MG63 (cell line): Measurements from ENCODE around the gene BZW2. TPM values are rescaled to one million over a fixed set of nuclear protein-coding genes. Genes with fewer than 3 reads are reported as not detected.

ENCODE experiments used
- DNase-seq: peaks from one replicate; pipeline ENCODE4 v3.0.0-alpha.2; 2020
- H3K27me3 ChIP-seq: fragments of 250-450 bp; sonication (Bioruptor Pico); 2 replicates; pipeline ENCODE4 v1.5.1; 2020; ENCODE audit warnings: mild to moderate bottlenecking, moderate library complexity
- H3K36me3 ChIP-seq: fragments of 250-450 bp; sonication (Bioruptor Pico); 2 replicates; pipeline ENCODE4 v1.5.1; 2020; ENCODE audit warnings: mild to moderate bottlenecking, moderate library complexity
- H3K4me3 ChIP-seq: fragments of 250-450 bp; sonication (Bioruptor Pico); 2 replicates; pipeline ENCODE4 v1.5.1; 2020; ENCODE audit warnings: mild to moderate bottlenecking, moderate library complexity
- H3K9me3 ChIP-seq: fragments of 250-450 bp; sonication (Bioruptor Pico); 2 replicates; pipeline ENCODE4 v1.5.1; 2020; ENCODE audit warnings: mild to moderate bottlenecking, moderate library complexity
- total RNA-seq: library from RNA; depleted of rRNA; stranded (reverse); fragments of >200 nt; shearing (Covaris generic); gene quantifications from 2 replicates; pipeline ENCODE4 v1.2.3, GENCODE V29; 2014; ENCODE audit warnings: low replicate concordance

Gene BZW2
- total RNA-seq, 1 experiment from 2014 or later, result 120 TPM

DNA sequence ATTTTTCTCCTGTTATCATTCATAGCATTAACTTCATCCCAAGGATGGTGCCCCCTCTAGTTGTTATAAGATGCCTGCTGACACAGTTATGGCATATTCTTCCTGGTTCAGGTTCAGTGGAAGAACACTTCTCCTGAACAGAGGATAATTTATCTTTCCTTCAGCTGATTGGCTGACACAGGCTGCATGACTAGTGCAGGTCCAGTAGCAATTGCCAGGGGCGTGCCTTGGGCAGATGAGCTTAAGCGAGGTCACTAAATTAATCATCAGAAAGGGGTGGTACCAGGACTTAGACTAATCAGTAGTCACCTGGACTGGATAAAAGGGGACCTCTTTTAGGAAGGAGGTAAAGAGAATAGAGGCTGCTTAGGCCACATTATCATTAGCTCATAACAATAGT is 42.3 kb downstream of the BZW2 start:
- H3K36me3 ChIP-seq, result peaks cover 72% of the 10 kb centered on the region

DNA sequence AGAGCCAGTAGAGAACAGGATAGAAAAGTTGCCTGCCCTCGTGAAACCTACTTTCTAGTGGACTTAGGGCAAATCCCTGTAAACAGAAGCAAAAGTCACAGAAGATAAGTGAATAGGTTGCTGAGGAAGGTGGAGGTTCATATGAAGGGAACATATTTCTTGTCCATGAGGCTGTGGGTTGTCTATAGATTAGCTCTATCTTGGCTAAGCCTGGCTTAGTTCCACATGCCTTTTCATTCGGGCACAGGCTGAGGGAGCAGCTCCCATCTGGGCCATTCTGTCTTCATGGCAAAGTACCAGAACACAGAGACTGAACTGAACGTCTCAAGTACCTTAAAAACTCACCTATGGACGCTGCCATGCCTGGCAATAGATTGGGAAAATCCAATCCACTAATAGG is 45.3 kb downstream of the BZW2 start:
- Histone ChIP-seq H3K27me3 (no peaks in the 10 kb centered on the region), H3K36me3 (peaks cover 73% of the 10 kb centered on the region), H3K4me3 (no peak overlapping the region), H3K9me3 (no peaks in the 10 kb centered on the region)
- DNase-seq, result no peak

More for the DNA sequence above, 42.3 kb downstream of the BZW2 start:
- Histone ChIP-seq H3K9me3 (no peaks in the 10 kb centered on the region), H3K27me3 (no peaks in the 10 kb centered on the region), H3K4me3 (no peak overlapping the region)
- DNase-seq, result peak; percentile 39

DNA sequence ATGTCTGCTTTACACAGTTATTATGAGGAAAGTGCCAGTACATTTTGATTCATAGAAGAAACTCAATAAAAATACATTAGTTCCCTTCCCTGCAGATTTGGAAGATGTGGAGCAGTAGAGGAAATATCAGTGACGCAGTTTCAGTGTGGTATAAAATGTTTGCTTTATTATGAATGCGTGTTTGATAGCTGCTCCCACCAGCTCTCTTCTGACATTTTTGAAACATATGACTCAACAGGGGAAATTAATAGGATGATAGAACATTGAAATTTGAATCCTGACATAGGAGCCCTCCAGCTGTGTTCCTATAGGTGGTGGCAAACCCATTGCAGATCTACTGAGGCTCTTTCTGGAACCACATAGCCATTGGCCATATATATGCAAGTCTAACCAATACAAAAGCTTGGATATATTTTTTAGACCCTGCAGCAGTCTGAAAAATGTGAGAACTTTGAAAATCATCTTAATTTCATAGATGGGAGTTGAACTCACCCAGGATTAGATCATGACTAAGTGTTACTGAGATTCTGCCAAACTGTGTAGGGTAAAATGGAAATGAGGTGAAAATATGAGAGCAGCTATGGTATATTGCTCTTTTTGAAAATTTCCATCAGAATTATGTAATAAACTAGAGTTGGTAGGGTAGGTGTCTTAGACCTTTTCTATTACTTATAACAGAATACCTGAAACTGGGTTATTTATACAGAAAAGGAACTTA is 47.8 kb downstream of the BZW2 start:
- H3K27me3 ChIP-seq, result no peaks in the 10 kb centered on the region
- H3K9me3 ChIP-seq, result no peaks in the 10 kb centered on the region
- no peak for DNase-seq
- no peak overlapping the region for H3K4me3 ChIP-seq
- H3K36me3 ChIP-seq, result peaks cover 77% of the 10 kb centered on the region

DNA sequence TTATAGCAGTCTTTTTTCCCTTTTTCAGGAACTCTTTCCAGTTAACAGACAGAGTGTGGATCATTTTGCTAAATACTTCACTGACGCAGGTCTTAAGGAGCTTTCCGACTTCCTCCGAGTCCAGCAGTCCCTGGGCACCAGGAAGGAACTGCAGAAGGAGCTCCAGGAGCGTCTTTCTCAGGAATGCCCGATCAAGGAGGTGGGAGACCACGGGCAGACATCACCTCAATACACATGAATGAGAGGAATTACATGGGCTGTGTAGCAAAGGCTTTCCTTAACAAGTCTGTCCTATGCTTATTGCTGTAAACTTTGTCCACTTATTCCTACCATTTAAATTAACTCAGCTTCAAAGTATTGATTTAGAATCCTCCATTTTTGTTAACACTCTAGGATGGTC is 48.8 kb downstream of the BZW2 start:
- peaks cover 82% of the 10 kb centered on the region for H3K36me3 ChIP-seq
- H3K27me3 ChIP-seq, result no peaks in the 10 kb centered on the region
- no peak for DNase-seq

DNA sequence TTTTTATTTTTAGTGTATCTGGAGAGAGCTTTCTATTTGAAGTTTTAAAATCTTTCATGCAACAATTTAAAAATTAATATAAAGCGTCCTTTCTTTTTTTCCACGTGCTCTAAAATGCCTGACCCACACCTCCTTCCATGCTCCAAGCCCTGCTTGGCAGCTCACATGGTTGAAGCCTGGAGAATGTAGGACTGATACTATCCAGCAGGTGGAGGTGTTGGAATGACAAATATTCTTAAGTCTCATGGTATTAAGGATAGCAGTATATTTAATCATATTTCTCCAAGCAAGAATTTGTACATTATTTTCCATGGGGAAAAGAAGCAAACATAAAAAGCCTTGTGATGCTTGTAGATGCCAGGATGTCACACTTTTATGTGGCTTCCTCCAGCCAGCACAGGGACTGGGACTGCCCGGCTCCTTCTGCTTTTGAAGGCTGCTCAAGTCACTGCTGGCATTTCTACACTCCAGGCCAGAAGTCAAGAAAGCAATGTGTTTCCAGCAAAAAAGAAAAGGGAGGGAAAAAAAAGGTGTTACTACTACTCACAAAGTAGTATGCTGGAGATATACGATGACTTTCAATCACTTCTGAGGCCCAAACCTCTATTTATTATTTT is 49.7 kb downstream of the BZW2 start:
- DNase-seq, result peak; percentile 3
- Histone ChIP-seq H3K27me3 (no peaks in the 10 kb centered on the region), H3K36me3 (peaks cover 84% of the 10 kb centered on the region), H3K4me3 (no peak overlapping the region), H3K9me3 (no peaks in the 10 kb centered on the region)

More for the DNA sequence above, 48.8 kb downstream of the BZW2 start:
- no peaks in the 10 kb centered on the region for H3K9me3 ChIP-seq
- no peak overlapping the region for H3K4me3 ChIP-seq

DNA sequence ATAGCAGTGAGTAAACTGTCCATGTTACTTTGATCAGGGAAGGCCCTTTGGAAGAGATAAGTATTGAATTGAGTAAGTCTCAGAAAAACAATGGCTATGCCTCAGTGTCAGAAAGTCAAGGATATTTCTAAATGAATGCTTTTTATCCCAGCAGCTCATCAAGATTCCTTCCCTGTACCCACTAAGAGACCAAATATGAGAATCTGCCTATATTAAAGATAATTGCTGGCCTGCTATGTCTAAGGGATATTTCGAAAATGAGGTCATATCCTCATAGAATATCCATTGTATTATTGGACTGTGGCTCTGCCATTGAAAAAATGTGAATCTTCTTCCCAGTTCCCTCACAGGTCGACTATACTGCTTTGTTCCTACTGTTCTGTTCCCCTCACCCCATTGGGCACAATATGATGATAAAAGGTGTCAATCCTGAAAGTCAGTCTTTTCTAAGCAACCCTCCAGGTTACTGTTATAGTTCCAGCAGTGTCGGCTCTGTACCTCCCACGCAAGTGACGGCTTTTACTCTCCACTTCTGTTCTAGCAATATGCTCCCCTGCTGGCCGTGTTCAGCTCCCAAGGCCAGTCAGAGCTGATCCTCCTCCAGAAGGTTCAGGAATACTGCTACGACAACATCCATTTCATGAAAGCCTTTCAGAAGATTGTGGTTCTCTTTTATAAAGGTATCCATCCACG is 51.7 kb downstream of the BZW2 start:
- no peak for DNase-seq
- no peak overlapping the region for H3K4me3 ChIP-seq
- no peaks in the 10 kb centered on the region for H3K9me3 ChIP-seq
- no peaks in the 10 kb centered on the region for H3K27me3 ChIP-seq
- H3K36me3 ChIP-seq, result peaks cover 82% of the 10 kb centered on the region

DNA sequence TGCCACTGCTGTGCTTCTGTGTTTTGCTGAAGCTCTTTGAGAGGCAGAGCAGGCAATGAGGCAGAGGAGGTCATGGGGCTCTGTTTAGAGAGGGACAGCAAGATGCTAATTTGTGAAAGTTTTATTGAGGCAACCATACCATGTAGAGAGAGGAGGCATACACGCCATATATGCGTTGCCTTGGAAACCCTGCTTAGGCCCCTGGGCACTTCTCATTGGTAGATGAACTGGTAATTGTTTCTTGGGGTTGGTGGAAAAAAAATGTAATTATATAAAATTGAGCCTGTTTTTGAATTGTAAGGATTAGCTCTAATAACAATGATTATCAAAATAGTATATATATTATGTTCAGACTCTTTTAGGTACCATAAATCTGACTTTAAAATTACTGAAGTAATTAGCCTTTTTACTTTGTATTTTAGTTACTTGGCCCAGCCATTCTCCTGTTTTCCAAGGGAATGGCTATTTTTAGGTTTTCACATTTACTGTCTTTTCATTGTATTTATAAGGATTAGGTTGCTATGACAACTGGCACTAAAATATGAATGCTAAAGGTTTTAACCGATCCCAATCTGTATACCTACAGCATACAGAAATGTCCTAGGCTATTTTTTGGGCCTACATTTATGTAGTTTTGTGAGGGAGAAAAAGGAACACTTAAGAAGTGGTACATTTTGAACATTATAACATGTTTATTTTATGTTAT is 52.4 kb downstream of the BZW2 start:
- no peak overlapping the region for H3K4me3 ChIP-seq
- H3K36me3 ChIP-seq, result peaks cover 82% of the 10 kb centered on the region
- no peaks in the 10 kb centered on the region for H3K27me3 ChIP-seq
- H3K9me3 ChIP-seq, result no peaks in the 10 kb centered on the region
- DNase-seq, result no peak

DNA sequence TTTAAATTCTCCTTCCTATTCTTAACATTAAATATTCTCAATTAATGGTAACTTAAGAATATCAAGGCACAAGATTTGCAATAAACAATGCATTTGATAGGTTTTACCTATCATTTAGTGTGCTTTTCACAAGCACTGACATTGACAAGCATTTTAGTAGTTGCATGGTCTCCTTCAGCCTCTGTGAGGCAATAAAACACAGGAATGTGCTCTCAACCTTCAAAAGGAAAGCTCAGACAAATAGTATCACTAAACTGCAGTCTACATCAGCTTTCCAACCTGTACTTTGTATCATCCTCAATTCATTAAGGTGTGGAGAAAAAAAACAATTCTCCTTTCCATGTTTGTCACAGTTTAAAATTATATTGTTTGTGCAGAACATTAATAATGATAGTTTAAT is 56.5 kb downstream of the BZW2 start:
- Histone ChIP-seq H3K9me3 (no peaks in the 10 kb centered on the region), H3K36me3 (peaks cover 77% of the 10 kb centered on the region), H3K27me3 (no peaks in the 10 kb centered on the region), H3K4me3 (no peak overlapping the region)
- no peak for DNase-seq

DNA sequence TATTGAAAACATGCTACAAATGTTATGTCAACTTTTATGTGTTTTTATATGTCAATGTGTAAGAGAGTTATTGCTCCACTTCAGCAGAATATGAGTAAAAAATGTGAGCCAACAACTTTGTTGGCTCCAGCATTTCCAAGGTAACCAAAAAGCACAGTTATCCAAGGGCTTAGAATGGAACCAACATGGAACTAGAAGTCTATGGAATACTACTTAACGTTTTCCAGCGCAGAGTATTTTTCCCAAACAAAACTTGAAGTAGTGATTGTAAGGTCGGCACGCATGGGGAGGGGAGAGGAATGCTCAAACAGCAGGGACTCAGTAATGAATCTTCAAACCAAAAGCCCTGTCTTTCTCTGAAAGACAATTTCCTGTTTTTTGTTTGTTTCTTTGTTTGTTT is 62.5 kb downstream of the BZW2 start:
- H3K9me3 ChIP-seq, result no peaks in the 10 kb centered on the region
- DNase-seq, result no peak
- peaks cover 25% of the 10 kb centered on the region for H3K36me3 ChIP-seq
- no peak overlapping the region for H3K4me3 ChIP-seq
- H3K27me3 ChIP-seq, result no peaks in the 10 kb centered on the region

DNA sequence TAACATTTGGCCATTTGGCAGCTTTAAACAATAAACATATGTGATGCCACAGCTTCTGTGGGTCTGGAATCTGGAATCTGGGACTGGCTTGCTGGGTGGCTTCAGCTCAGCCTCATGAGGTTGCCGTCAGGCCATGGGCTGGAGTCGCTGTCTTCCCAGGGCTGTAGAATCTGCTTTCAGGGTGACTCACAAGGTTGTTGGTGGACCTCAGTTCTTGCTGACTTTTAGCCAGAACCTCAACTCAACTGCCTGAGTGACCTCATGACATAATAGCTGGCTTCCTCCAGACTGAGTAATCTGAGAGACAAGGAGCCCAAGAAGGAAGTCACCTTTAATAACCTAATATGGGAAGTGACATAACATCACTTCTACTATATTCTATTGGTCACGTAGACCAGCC is 63.0 kb downstream of the BZW2 start:
- no peak overlapping the region for H3K4me3 ChIP-seq
- H3K27me3 ChIP-seq, result no peaks in the 10 kb centered on the region
- H3K36me3 ChIP-seq, result peaks cover 20% of the 10 kb centered on the region
- H3K9me3 ChIP-seq, result no peaks in the 10 kb centered on the region
- DNase-seq, result peak; percentile 89

DNA sequence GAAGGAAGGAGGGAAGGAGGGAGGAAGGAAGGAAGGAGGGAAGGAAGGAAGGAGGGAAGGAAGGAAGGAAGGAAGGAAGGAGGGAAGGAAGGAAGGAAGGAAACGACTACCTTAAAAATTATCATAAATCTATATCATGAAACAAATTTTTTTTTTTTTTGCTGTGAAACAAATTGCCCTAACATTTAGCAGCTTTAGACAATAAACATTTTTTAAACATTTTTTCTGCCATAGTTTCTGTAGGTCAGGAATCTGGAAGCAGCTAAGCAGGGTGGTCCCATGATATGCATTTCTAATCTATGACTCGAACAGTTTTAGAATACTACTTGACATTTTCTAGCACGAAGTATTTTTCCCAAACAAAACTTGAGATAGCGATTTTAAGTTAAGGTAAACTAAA is 64.7 kb downstream of the BZW2 start:
- H3K36me3 ChIP-seq, result peaks cover 8% of the 10 kb centered on the region
- no peak overlapping the region for H3K4me3 ChIP-seq
- H3K9me3 ChIP-seq, result no peaks in the 10 kb centered on the region
- no peaks in the 10 kb centered on the region for H3K27me3 ChIP-seq
- no peak for DNase-seq

DNA sequence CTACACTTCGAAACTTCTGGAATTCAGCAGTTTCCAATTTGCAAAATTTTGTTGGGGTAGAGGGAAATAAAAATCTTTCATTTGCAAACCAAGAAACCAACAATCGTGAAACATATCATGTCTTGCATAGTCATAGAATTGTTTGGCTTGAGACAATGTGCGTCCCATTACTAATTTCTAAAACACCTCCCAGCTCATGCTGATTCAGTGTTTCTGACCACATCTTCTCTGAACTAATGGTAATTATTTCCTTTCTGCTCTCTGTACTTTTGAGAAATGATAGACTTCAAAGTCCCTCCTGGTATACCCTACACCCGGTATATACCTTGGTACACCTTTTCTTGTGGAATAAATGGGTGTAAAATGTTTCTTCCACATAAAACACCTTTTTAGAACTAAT is 65.7 kb downstream of the BZW2 start:
- H3K36me3 ChIP-seq, result no peaks in the 10 kb centered on the region; the same call in 1 of the 2 replicates
- no peaks in the 10 kb centered on the region for H3K9me3 ChIP-seq
- H3K27me3 ChIP-seq, result no peaks in the 10 kb centered on the region
- DNase-seq, result no peak
- no peak overlapping the region for H3K4me3 ChIP-seq

DNA sequence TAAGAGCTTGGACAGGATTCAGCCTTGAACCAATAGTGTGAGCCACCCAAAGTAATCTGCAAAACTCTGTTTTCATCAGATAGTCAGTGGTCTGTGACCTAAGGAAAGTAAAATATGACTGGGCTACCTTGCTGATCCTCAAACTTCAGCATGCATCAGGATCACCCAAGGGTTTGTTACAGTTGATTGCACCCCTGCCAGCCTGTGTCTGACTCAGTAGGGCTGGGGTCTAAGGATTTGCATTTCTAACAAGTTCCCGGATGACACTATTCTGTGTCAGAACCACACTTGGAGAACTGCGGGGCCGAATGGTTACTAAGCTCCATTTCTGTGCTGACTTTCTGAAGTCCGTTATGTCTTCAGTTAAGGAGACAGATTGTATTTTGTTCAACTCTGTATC is 66.9 kb downstream of the BZW2 start:
- DNase-seq, result peak; percentile 65
- H3K27me3 ChIP-seq, result no peaks in the 10 kb centered on the region

DNA sequence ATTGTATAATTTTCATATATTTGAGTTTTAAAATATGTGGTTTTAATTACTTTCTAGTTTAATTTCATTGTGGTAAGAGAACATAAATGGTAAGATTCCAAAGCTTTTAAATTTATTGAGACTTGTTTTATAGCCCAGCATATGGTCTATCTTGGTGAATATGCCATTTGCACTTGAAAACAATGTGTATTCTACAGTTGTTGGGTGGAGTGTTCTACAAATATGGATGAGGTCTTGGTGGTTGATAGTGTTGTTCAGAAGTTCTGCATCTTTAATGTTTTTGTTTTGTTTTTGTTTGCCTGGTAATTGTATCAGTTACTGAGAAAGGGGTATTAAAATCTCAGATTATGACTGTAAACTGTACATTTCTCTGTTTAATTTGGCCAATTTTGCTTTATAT is 69.9 kb downstream of the BZW2 start:
- Histone ChIP-seq H3K4me3 (no peak overlapping the region), H3K36me3 (no peaks in the 10 kb centered on the region), H3K9me3 (no peaks in the 10 kb centered on the region), H3K27me3 (no peaks in the 10 kb centered on the region)
- DNase-seq, result no peak

More for the DNA sequence above, 66.9 kb downstream of the BZW2 start:
- Histone ChIP-seq H3K9me3 (no peaks in the 10 kb centered on the region), H3K4me3 (no peak overlapping the region), H3K36me3 (no peaks in the 10 kb centered on the region)

DNA sequence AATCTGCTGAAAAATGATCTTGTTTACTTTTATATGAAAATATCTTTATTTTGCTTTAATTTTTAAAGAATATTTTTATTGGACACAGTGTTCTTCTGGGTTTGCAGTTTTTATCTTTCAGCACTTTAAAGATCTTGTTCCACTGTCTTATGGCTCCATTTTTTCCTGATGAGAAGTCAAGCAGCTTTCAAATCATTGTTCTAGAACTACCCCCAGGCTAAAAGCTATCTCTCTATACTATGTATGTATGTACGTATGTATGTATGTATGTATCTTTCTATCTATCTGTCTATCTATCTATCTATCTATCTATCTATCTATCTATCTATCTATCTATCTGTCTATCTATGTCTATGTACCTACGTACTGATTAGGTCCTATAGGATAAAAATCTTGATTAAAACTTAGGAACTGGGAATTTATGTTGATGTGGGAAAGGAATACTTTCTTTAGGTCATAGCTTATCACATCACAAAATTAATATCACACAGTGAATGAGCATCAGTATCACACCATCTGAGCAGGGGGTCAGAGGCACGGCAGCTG is 72.2 kb downstream of the BZW2 start:
- Histone ChIP-seq H3K36me3 (no peaks in the 10 kb centered on the region), H3K4me3 (no peak overlapping the region), H3K27me3 (no peaks in the 10 kb centered on the region), H3K9me3 (no peaks in the 10 kb centered on the region)
- no peak for DNase-seq

DNA sequence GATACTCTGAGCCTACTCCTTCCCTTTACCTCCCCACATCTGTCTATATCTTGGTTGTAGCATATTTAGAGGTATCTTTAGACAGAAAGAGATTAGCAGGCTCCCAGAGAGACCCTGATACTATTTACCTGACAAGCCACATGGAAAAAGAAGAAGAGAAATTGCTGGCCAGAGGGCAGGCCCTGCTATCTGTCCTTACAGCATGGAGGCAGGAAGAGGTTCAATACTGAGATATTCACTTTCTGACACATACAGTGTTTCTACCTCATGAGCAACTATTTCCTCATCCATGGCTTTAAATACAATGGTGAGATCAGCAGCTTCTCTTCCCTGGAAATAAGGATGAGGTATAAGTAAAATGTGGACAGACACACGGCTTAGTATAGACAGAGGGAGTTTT is 73.7 kb downstream of the BZW2 start:
- Histone ChIP-seq H3K36me3 (no peaks in the 10 kb centered on the region), H3K4me3 (no peak overlapping the region), H3K9me3 (no peaks in the 10 kb centered on the region), H3K27me3 (no peaks in the 10 kb centered on the region)
- no peak for DNase-seq

DNA sequence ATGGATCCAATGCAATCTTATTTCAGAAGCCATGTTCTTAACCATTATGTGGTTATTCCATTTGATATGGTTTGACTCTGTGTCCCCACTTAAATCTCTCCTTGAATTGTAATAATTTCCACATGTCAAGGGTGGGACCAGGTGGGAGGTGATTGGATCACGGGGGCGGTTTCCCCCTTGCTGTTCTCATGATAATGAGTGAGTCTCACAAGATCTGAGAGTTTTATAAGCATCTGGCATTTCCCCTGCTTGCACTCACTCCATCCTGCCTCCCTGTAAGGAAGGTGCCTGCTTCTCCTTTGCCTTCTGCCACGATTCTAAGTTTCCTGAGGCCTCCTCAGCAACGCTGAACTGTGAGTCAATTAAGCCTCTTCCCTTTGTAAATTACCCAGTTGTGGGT is 75.6 kb downstream of the BZW2 start:
- H3K36me3 ChIP-seq, result no peaks in the 10 kb centered on the region
- H3K9me3 ChIP-seq, result no peaks in the 10 kb centered on the region
- H3K4me3 ChIP-seq, result no peak overlapping the region

More for the DNA sequence above, 75.6 kb downstream of the BZW2 start:
- H3K27me3 ChIP-seq, result no peaks in the 10 kb centered on the region
- DNase-seq, result no peak
